BLaER1 treated with 17β-estradiol and CSF1 and Interleukin-3, amounts not matched to agents 10 nM and 100 nM (cell line): Measurements from ENCODE around the gene RPL3.

Experiments used
- H3K27ac ChIP-seq, 11 experiments: shearing (Covaris generic); formaldehyde crosslinking; 2 replicates each; pipeline ENCODE4 v1.8.1; 2022
- H3K27me3 ChIP-seq, 11 experiments: shearing (Covaris generic); formaldehyde crosslinking; 2 replicates each; pipeline ENCODE4 v1.8.1; 2022
- H3K36me3 ChIP-seq, 11 experiments: shearing (Covaris generic); formaldehyde crosslinking; 2 replicates each; pipeline ENCODE4 v1.8.1; 2022
- H3K4me1 ChIP-seq, 10 experiments: shearing (Covaris generic); formaldehyde crosslinking; 2 replicates each; pipeline ENCODE4 v1.8.1; 2022
- H3K4me2 ChIP-seq, 11 experiments: shearing (Covaris generic); formaldehyde crosslinking; 2 replicates each; pipeline ENCODE4 v1.8.1; 2022
- H3K4me3 ChIP-seq, 10 experiments: shearing (Covaris generic); formaldehyde crosslinking; 2 replicates each; pipeline ENCODE4 v1.8.1; 2022
- H3K9ac ChIP-seq, 11 experiments: shearing (Covaris generic); formaldehyde crosslinking; 2 replicates each; pipeline ENCODE4 v1.8.1; 2022
- H3K9me3 ChIP-seq, 11 experiments: shearing (Covaris generic); formaldehyde crosslinking; replicated peaks in 1 of 11; 2 replicates each; pipeline ENCODE4 v1.8.1; 2022
- H4K20me1 ChIP-seq, 11 experiments: shearing (Covaris generic); formaldehyde crosslinking; 2 replicates each; pipeline ENCODE4 v1.8.1; 2022
- Cebpa-rat ChIP-seq, 11 experiments: shearing (Covaris generic); IDR thresholded peaks; 2 replicates each; pipeline ENCODE4 v1.8.1; 2022

Gene RPL3

DNA sequence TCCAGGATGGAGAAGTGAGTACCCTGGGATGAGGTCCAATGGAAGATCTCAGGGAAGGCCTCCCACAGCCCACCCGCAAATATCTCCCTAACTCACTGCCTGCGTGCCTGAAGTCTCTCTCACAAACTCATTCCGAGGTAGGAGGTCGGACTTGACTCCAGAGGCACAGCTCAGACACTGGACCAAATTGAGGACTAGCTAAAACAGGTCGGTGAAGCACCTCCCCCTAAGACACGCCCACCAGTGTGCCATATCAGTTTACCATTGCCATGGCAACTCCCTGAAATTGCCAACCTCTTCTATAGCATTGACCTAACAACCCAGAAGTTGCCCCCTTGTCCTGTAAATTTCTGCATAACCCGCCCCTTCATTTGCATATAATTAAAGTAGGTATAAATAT is 17.5 kb downstream of the RPL3 start:
- Histone ChIP-seq H3K9me3 (no peaks in the 10 kb centered on the region), H3K27me3 (no peaks in the 10 kb centered on the region), H3K9ac (no peak overlapping the region), H3K4me1 (peaks cover 29 to 45% (median 40%) of the 10 kb centered on the region in 10 experiments), H3K4me2 (no peak overlapping the region), H3K36me3 (peaks cover 0 to 11% (median 8%) of the 10 kb centered on the region in 11 experiments; a peak in 17 of 22 replicates), H3K27ac (no peak overlapping the region), H3K4me3 (no peak overlapping the region), H4K20me1 (peaks cover 0 to 53% (median 19%) of the 10 kb centered on the region in 11 experiments; a peak in 16 of 22 replicates)
- TF ChIP-seq Cebpa-rat (IDR thresholded peaks at IDR 0.05): no peak

DNA sequence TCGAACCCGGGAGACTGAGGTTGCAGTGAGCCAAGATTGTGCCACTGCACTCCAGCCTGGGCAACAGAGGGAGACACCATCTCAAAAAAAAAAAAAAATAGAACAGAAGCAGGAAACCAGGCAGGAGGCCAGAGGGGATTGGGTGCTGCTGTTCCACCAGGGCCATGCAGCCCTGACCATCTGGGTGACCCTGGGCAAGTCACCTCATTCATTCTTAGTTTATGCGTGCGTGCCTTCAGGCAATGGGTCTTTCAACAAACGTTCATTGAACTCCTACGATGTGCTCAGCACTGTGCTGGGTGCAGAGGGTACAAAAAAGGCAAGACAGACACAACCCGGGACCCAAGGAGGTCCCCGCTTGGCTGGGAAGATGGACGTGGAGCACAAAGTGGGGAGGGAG is 18.3 kb downstream of the RPL3 start:
- H3K36me3 ChIP-seq: peaks cover 0 to 3% (median under 1%) of the 10 kb centered on the region in 11 experiments; a peak in 4 of 22 replicates
- no peak overlapping the region for H3K9ac ChIP-seq
- no peak overlapping the region for H3K27ac ChIP-seq
- no peaks in the 10 kb centered on the region for H3K27me3 ChIP-seq
- no peak for TF ChIP-seq Cebpa-rat (IDR thresholded peaks at IDR 0.05)
- no peak overlapping the region for H3K4me3 ChIP-seq
- peaks cover 0 to 45% (median 11%) of the 10 kb centered on the region in 11 experiments; a peak in 15 of 22 replicates for H4K20me1 ChIP-seq
- peaks cover 29 to 53% (median 41%) of the 10 kb centered on the region in 10 experiments for H3K4me1 ChIP-seq
- H3K4me2 ChIP-seq: peak overlapping the region in 9 of 11 experiments; percentile 71 to 96 (median 87); a peak in 16 of 22 replicates
- no peaks in the 10 kb centered on the region for H3K9me3 ChIP-seq

- Histone ChIP-seq H3K4me2 (peak overlapping the region; percentile 56 to 96 (median 83)), H3K27me3 (no peaks in the 10 kb centered on the region), H3K9me3 (no peaks in the 10 kb centered on the region), H3K27ac (peak overlapping the region in 8 of 11 experiments; percentile 22 to 72 (median 60); a peak in 14 of 22 replicates), H4K20me1 (peaks cover 0 to 44% (median 10%) of the 10 kb centered on the region in 11 experiments; a peak in 13 of 22 replicates), H3K9ac (peak overlapping the region in 10 of 11 experiments; percentile 14 to 64 (median 41); a peak in 12 of 22 replicates), H3K36me3 (no peaks in the 10 kb centered on the region), H3K4me1 (peaks cover 29 to 53% (median 41%) of the 10 kb centered on the region in 10 experiments), H3K4me3 (peak overlapping the region in 5 of 10 experiments; percentile 21 to 45 (median 33); a peak in 7 of 20 replicates)
- no peak for TF ChIP-seq Cebpa-rat (IDR thresholded peaks at IDR 0.05)
These were observed 19.1 kb downstream of the RPL3 start for GRCh38 chr22:39300186-39300830.

DNA sequence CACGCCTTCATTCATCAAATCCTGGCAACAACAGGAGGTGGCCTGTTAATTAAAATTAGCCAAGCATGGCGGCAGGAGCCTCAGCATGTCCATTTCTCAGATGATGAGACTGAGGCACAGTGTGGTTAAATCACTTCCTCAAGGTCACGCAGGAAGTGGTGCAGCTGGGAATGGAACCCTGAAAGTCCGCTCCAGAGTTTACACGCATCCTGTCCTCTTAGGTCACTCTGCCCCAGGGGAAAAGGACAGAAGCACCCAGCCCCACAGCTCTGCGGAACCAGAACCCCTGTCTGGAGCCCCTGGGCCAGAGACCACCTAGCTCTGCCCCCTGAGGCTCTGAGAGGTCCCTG is 19.6 kb downstream of the RPL3 start:
- Histone ChIP-seq H3K4me1 (peaks cover 29 to 53% (median 41%) of the 10 kb centered on the region in 10 experiments), H3K27me3 (no peaks in the 10 kb centered on the region), H3K36me3 (no peaks in the 10 kb centered on the region), H3K4me2 (peak overlapping the region; percentile 56 to 96 (median 83)), H3K9me3 (no peaks in the 10 kb centered on the region), H3K27ac (peak overlapping the region in 8 of 11 experiments; percentile 22 to 72 (median 60); a peak in 14 of 22 replicates), H4K20me1 (peaks cover 0 to 44% (median 10%) of the 10 kb centered on the region in 11 experiments; a peak in 13 of 22 replicates), H3K4me3 (peak overlapping the region in 5 of 10 experiments; percentile 21 to 45 (median 33); a peak in 6 of 20 replicates), H3K9ac (peak overlapping the region in 10 of 11 experiments; percentile 14 to 64 (median 41); a peak in 12 of 22 replicates)
- no peak for TF ChIP-seq Cebpa-rat (IDR thresholded peaks at IDR 0.05)

GRCh38 chr22:39298241-39298987 is 21.0 kb downstream of the RPL3 start:
- no peak for TF ChIP-seq Cebpa-rat (IDR thresholded peaks at IDR 0.05)
- no peaks in the 10 kb centered on the region for H3K9me3 ChIP-seq
- H4K20me1 ChIP-seq: peaks cover 0 to 31% (median 9%) of the 10 kb centered on the region in 11 experiments; a peak in 12 of 22 replicates
- H3K9ac ChIP-seq: no peak overlapping the region
- peak overlapping the region in 8 of 11 experiments; percentile 6 to 83 (median 66); a peak in 10 of 22 replicates for H3K4me2 ChIP-seq
- H3K36me3 ChIP-seq: no peaks in the 10 kb centered on the region
- H3K4me1 ChIP-seq: peaks cover 29 to 53% (median 42%) of the 10 kb centered on the region in 10 experiments
- no peaks in the 10 kb centered on the region for H3K27me3 ChIP-seq
- H3K27ac ChIP-seq: no peak overlapping the region
- H3K4me3 ChIP-seq: no peak overlapping the region

- peak overlapping the region in 3 of 11 experiments; percentile 10 to 34 (median 18); a peak in 5 of 22 replicates for H3K27ac ChIP-seq
- H3K9ac ChIP-seq: peak overlapping the region in 6 of 11 experiments; percentile 21 to 59 (median 45); a peak in 7 of 22 replicates
- no peaks in the 10 kb centered on the region for H3K9me3 ChIP-seq
- H3K36me3 ChIP-seq: no peaks in the 10 kb centered on the region
- H4K20me1 ChIP-seq: peaks cover 0 to 31% (median 9%) of the 10 kb centered on the region in 11 experiments; a peak in 11 of 22 replicates
- no peak for TF ChIP-seq Cebpa-rat (IDR thresholded peaks at IDR 0.05)
- peak overlapping the region; percentile 42 to 83 (median 70) for H3K4me2 ChIP-seq
- no peaks in the 10 kb centered on the region for H3K27me3 ChIP-seq
- no peak overlapping the region for H3K4me3 ChIP-seq
- H3K4me1 ChIP-seq: peaks cover 30 to 56% (median 43%) of the 10 kb centered on the region in 10 experiments
These were observed 21.8 kb downstream of the RPL3 start for GRCh38 chr22:39297490-39298240.

GRCh38 chr22:39296981-39297489 is 22.4 kb downstream of the RPL3 start:
- Histone ChIP-seq H3K9me3 (no peaks in the 10 kb centered on the region), H3K27ac (peak overlapping the region in 3 of 11 experiments; percentile 10 to 34 (median 18); a peak in 5 of 22 replicates), H3K36me3 (no peaks in the 10 kb centered on the region), H3K4me2 (peak overlapping the region; percentile 42 to 83 (median 70)), H3K4me1 (peaks cover 35 to 63% (median 49%) of the 10 kb centered on the region in 10 experiments), H3K9ac (peak overlapping the region in 6 of 11 experiments; percentile 21 to 56 (median 32); a peak in 6 of 22 replicates), H3K27me3 (no peaks in the 10 kb centered on the region), H3K4me3 (no peak overlapping the region), H4K20me1 (peaks cover 0 to 31% (median 9%) of the 10 kb centered on the region in 11 experiments; a peak in 11 of 22 replicates)
- no peak for TF ChIP-seq Cebpa-rat (IDR thresholded peaks at IDR 0.05)

GRCh38 chr22:39296535-39296934 is 22.9 kb downstream of the RPL3 start:
- H3K4me1 ChIP-seq: peaks cover 35 to 66% (median 51%) of the 10 kb centered on the region in 10 experiments
- no peak for TF ChIP-seq Cebpa-rat (IDR thresholded peaks at IDR 0.05)

More at GRCh38 chr22:39296535-39296934, 22.9 kb downstream of the RPL3 start:
- Histone ChIP-seq H3K9me3 (no peaks in the 10 kb centered on the region), H3K9ac (no peak overlapping the region), H3K36me3 (no peaks in the 10 kb centered on the region), H3K4me2 (peak overlapping the region in 4 of 11 experiments; percentile 65 to 83 (median 72); a peak in 4 of 22 replicates), H3K27ac (no peak overlapping the region), H3K27me3 (no peaks in the 10 kb centered on the region), H3K4me3 (no peak overlapping the region), H4K20me1 (peaks cover 0 to 30% (median 9%) of the 10 kb centered on the region in 11 experiments; a peak in 11 of 22 replicates)
